ENCODE measurements around the gene ZNF445. TPM values are rescaled to one million over a fixed set of nuclear protein-coding genes. Genes with fewer than 3 reads are reported as not detected.
"Not testable (repeated sequence)": the region's sequence is repeated elsewhere in the genome, so short reads cannot be mapped to it uniquely, and the experiment has no call there.

ZNF445 gene
- total and polyA plus RNA-seq, 4 donors = 2.1 to 8.7 (median 4.9) TPM

DNA sequence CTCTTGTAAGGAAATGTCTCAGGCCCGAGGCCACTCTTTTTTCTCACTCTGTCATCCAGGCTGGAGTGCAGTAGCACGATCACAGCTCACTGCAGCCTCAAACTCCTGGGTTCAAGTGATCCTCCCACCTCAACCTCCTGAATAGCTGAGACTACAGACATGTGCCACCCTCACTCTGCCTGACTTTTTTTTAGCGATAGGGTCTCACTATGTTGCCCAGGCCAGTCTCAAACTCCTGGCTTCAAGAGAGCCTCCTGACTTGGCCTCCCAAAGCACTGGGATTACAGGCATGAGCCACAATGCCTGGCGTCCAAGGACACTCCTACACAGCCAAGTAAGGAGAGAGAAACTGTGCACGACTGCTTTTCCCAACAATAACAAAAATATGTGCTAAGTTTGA is 7.6 kb downstream of the ZNF445 start:
- Histone ChIP-seq H3K27ac (ENCODE audit: low read depth in 1 of 2, low read length in 2 of 2) (no peak overlapping the region), H3K4me1 (ENCODE audit: control insufficient read depth in 4 of 4, insufficient read depth in 4 of 4, low read length in 3 of 4) (no peaks in the 10 kb centered on the region), H3K36me3 (ENCODE audit: control insufficient read depth in 4 of 4, insufficient read depth in 3 of 4, low read depth in 1 of 4, low read length in 3 of 4) (peaks cover 0 to 5% (median 2%) of the 10 kb centered on the region in 4 donors), H3K27me3 (ENCODE audit: control insufficient read depth in 4 of 4, insufficient read depth in 4 of 4, low read length in 3 of 4) (no peaks in the 10 kb centered on the region), H3K4me3 (ENCODE audit: low read depth in 1 of 3, low read length in 3 of 3) (no peak overlapping the region), H3K9me3 (ENCODE audit: control insufficient read depth in 4 of 4, low read length in 3 of 4) (no peaks in the 10 kb centered on the region), H3K9ac (ENCODE audit: low read depth in 1 of 2, low read length in 2 of 2) (no peak overlapping the region)
- 78% methylated on average over 5 of the region's 5 CpGs for WGBS
- DNase-seq (ENCODE audit: low spot score) = no peak
- TF ChIP-seq HNF4A (conservative IDR thresholded peaks at IDR 0.05) (no peak), RAD21 (IDR thresholded peaks at IDR 0.05) (no peak)
- TF ChIP-seq, protein P1, sequence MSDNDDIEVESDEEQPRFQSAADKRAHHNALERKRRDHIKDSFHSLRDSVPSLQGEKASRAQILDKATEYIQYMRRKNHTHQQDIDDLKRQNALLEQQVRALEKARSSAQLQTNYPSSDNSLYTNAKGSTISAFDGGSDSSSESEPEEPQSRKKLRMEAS (IDR thresholded peaks at IDR 0.05) = no peak
- TF ChIP-seq, protein P2, sequence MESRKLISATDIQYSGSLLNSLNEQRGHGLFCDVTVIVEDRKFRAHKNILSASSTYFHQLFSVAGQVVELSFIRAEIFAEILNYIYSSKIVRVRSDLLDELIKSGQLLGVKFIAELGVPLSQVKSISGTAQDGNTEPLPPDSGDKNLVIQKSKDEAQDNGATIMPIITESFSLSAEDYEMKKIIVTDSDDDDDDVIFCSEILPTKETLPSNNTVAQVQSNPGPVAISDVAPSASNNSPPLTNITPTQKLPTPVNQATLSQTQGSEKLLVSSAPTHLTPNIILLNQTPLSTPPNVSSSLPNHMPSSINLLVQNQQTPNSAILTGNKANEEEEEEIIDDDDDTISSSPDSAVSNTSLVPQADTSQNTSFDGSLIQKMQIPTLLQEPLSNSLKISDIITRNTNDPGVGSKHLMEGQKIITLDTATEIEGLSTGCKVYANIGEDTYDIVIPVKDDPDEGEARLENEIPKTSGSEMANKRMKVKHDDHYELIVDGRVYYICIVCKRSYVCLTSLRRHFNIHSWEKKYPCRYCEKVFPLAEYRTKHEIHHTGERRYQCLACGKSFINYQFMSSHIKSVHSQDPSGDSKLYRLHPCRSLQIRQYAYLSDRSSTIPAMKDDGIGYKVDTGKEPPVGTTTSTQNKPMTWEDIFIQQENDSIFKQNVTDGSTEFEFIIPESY (IDR thresholded peaks at IDR 0.05) = no peak

DNA sequence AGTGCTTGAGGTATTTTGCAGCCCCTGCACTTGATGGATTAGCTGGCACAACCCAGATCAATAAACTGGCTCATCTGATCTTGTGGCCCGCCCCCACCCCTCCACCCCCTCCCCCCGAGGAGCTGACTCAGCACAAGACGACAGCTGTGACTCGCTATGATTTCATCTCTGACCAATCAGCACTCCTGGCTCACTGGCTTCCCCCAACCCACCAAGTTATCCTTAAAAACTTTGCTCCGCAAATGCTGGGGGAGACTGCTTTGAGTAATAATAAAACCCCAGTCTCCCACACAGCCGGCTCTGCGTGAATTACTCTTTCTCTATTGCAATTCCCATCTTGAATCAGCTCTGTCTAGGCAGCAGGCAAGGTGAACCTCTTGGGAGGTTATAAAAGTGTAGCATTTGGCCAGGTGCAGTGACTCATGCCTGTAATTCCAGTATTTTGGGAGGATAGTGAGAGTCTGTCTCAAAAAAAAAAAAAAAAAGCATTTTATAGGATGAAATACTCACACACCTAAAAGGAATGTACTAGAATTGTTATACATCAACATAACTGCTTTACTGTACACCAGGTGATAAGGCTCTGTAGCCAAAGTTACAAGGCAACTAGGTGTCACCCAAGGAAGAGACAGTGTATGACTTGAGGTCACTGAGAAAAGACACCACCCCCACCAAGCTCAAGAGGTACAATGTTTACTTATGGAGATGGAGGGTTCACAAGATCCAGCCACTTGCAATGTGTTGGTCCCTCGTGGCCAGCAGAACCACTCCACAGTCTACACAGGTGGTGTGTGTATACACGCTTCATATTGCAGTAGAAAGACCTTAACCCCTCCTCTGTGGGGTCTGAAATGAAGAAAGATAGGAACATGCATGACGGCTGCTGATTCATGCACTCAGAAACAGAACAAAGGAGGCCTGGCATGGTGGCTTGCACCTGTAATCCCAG is 8.6 kb downstream of the ZNF445 start:
- no peak overlapping the region for H3K9ac ChIP-seq (ENCODE audit: low read depth in 1 of 2, low read length in 2 of 2)
- TF ChIP-seq FOXA2 (IDR thresholded peaks at IDR 0.05) = no peak
- no peak for TF ChIP-seq HNF4G (IDR thresholded peaks at IDR 0.05)
- TF ChIP-seq, protein P2 (IDR thresholded peaks at IDR 0.05) = no peak
- no peak for TF ChIP-seq JUND (IDR thresholded peaks at IDR 0.05)
- TF ChIP-seq, protein P1 (IDR thresholded peaks at IDR 0.05) = no peak
- TF ChIP-seq EGR1 (IDR thresholded peaks at IDR 0.05; ENCODE audit: low read depth in 2 of 2) = no peak
- H3K27me3 ChIP-seq (ENCODE audit: control insufficient read depth in 4 of 4, insufficient read depth in 4 of 4, low read length in 3 of 4) = no peaks in the 10 kb centered on the region
- H3K9me3 ChIP-seq (ENCODE audit: control insufficient read depth in 4 of 4, low read length in 3 of 4) = no peaks in the 10 kb centered on the region
- no peaks in the 10 kb centered on the region for H3K4me1 ChIP-seq (ENCODE audit: control insufficient read depth in 4 of 4, insufficient read depth in 4 of 4, low read length in 3 of 4)
- peaks cover 0 to 12% (median 10%) of the 10 kb centered on the region in 4 donors for H3K36me3 ChIP-seq (ENCODE audit: control insufficient read depth in 4 of 4, insufficient read depth in 3 of 4, low read depth in 1 of 4, low read length in 3 of 4)
- H3K4me3 ChIP-seq (ENCODE audit: low read depth in 1 of 3, low read length in 3 of 3) = no peak overlapping the region
- H3K27ac ChIP-seq (ENCODE audit: low read depth in 1 of 2, low read length in 2 of 2) = no peak overlapping the region
- WGBS = 81% methylated on average over 10 of the region's 10 CpGs
- DNase-seq (ENCODE audit: low spot score) = no peak

DNA sequence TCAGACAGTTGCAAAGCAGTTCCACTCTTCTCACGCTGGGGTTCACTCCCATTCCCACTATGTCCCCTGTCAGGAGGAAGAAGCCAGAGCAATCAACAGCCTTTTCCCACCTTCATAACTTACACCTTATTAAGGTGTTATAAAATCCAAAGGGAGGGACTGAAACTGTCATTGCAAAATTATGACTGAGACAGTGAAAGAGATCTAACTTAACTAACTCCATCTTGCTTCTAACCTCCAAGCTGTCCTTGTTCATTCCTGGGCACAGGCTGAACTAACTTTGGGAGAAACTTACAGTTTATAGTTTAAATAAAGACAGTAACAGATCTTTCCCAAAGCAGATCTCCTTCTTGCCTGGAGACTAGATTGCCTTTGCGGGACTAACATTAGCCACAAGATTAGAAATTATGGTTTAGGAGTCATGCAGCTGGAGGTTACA is 9.4 kb downstream of the ZNF445 start:
- H3K27me3 ChIP-seq (ENCODE audit: control insufficient read depth in 4 of 4, insufficient read depth in 4 of 4, low read length in 3 of 4); DNase-seq (ENCODE audit: low spot score); H3K4me1 ChIP-seq (ENCODE audit: control insufficient read depth in 4 of 4, insufficient read depth in 4 of 4, low read length in 3 of 4); H3K9ac ChIP-seq (ENCODE audit: low read depth in 1 of 2, low read length in 2 of 2); H3K27ac ChIP-seq (ENCODE audit: low read depth in 1 of 2, low read length in 2 of 2); H3K4me3 ChIP-seq (ENCODE audit: low read depth in 1 of 3, low read length in 3 of 3); H3K9me3 ChIP-seq (ENCODE audit: control insufficient read depth in 4 of 4, low read length in 3 of 4): not testable (repeated sequence)
- WGBS = 95% methylated on average over 2 of the region's 2 CpGs
- H3K36me3 ChIP-seq (ENCODE audit: control insufficient read depth in 4 of 4, insufficient read depth in 3 of 4, low read depth in 1 of 4, low read length in 3 of 4) = peaks cover 2 to 16% (median 12%) of the 10 kb centered on the region in 4 donors
